ENCODE results near the gene DGKZ.

The DGKZ gene

GRCh38 chr11:46391578-46392420 is 44.5 kb downstream of the DGKZ start, which contains the start of gene CHRM4:
Gene CHRM4, minus strand, starts transcription at chr11:46391776. Its CDS starts 5,219 bp downstream, at chr11:46386557.
- Histone ChIP-seq H3K9me3 (ENCODE audit: insufficient read depth, low read length) (no peaks in the 10 kb centered on the region), H3K4me1 (ENCODE audit: low read length) (peaks cover 7% of the 10 kb centered on the region), H4K20me1 (ENCODE audit: insufficient read depth, low read length) (no peaks in the 10 kb centered on the region), H3K4me3 (ENCODE audit: low read length) (no peak within 1 kb of the TSS), H3K9ac (ENCODE audit: low read length) (no peak within 1 kb of the TSS), H3K27me3 (ENCODE audit: low read depth, low read length) (peaks cover 14% of the 10 kb centered on the region), H3K27ac (ENCODE audit: low read length) (no peak within 1 kb of the TSS), H3K36me3 (replicated peaks; ENCODE audit: low read depth, low read length) (no peaks in the 10 kb centered on the region), H2AFZ (ENCODE audit: low read depth, low read length) (no peak within 1 kb of the TSS), H3K79me2 (ENCODE audit: low read length) (no peaks in the 10 kb centered on the region), H3K4me2 (ENCODE audit: low read length) (no peak within 1 kb of the TSS)
- TF ChIP-seq CTCF (IDR thresholded peaks at IDR 0.05; ENCODE audit: low read depth, low read length) (no peak), EZH2phosphoT487 (IDR thresholded peaks at IDR 0.05; ENCODE audit: low read depth) (no peak)

GRCh38 chr11:46392421-46393230 is 45.4 kb downstream of the DGKZ start:
- Histone ChIP-seq H3K27me3 (ENCODE audit: low read depth, low read length) (peaks cover 14% of the 10 kb centered on the region), H3K9me3 (ENCODE audit: insufficient read depth, low read length) (no peaks in the 10 kb centered on the region), H2AFZ (ENCODE audit: low read depth, low read length) (no peak overlapping the region), H4K20me1 (ENCODE audit: insufficient read depth, low read length) (no peaks in the 10 kb centered on the region), H3K4me3 (ENCODE audit: low read length) (no peak overlapping the region), H3K79me2 (ENCODE audit: low read length) (no peaks in the 10 kb centered on the region), H3K27ac (ENCODE audit: low read length) (no peak overlapping the region), H3K4me1 (ENCODE audit: low read length) (peaks cover 7% of the 10 kb centered on the region), H3K9ac (ENCODE audit: low read length) (no peak overlapping the region), H3K36me3 (replicated peaks; ENCODE audit: low read depth, low read length) (no peaks in the 10 kb centered on the region), H3K4me2 (ENCODE audit: low read length) (no peak overlapping the region)
- TF ChIP-seq CTCF (IDR thresholded peaks at IDR 0.05; ENCODE audit: low read depth, low read length) (no peak), EZH2phosphoT487 (IDR thresholded peaks at IDR 0.05; ENCODE audit: low read depth) (no peak)

- Histone ChIP-seq H3K27ac (ENCODE audit: low read length) (peak overlapping the region; percentile 14; the same call in 1 of the 2 replicates), H3K4me1 (ENCODE audit: low read length) (peaks cover 7% of the 10 kb centered on the region), H3K4me3 (ENCODE audit: low read length) (no peak overlapping the region), H3K27me3 (ENCODE audit: low read depth, low read length) (peaks cover 10% of the 10 kb centered on the region), H2AFZ (ENCODE audit: low read depth, low read length) (no peak overlapping the region), H3K36me3 (replicated peaks; ENCODE audit: low read depth, low read length) (no peaks in the 10 kb centered on the region), H3K9me3 (ENCODE audit: insufficient read depth, low read length) (no peaks in the 10 kb centered on the region), H4K20me1 (ENCODE audit: insufficient read depth, low read length) (no peaks in the 10 kb centered on the region), H3K4me2 (ENCODE audit: low read length) (no peak overlapping the region), H3K9ac (ENCODE audit: low read length) (no peak overlapping the region), H3K79me2 (ENCODE audit: low read length) (no peaks in the 10 kb centered on the region)
- no peak for TF ChIP-seq CTCF (IDR thresholded peaks at IDR 0.05; ENCODE audit: low read depth, low read length)
- no peak for TF ChIP-seq EZH2phosphoT487 (IDR thresholded peaks at IDR 0.05; ENCODE audit: low read depth)
Observed at GRCh38 chr11:46393231-46393616, 46.0 kb downstream of the DGKZ start.

GRCh38 chr11:46393759-46394158 is 46.5 kb downstream of the DGKZ start:
- Histone ChIP-seq H3K36me3 (replicated peaks; ENCODE audit: low read depth, low read length) (no peaks in the 10 kb centered on the region), H3K27ac (ENCODE audit: low read length) (no peak overlapping the region), H3K9ac (ENCODE audit: low read length) (no peak overlapping the region), H3K4me1 (ENCODE audit: low read length) (peaks cover 7% of the 10 kb centered on the region), H3K79me2 (ENCODE audit: low read length) (no peaks in the 10 kb centered on the region), H3K4me2 (ENCODE audit: low read length) (no peak overlapping the region), H3K9me3 (ENCODE audit: insufficient read depth, low read length) (no peaks in the 10 kb centered on the region), H4K20me1 (ENCODE audit: insufficient read depth, low read length) (no peaks in the 10 kb centered on the region), H2AFZ (ENCODE audit: low read depth, low read length) (no peak overlapping the region), H3K27me3 (ENCODE audit: low read depth, low read length) (peaks cover 5% of the 10 kb centered on the region), H3K4me3 (ENCODE audit: low read length) (no peak overlapping the region)
- no peak for TF ChIP-seq EZH2phosphoT487 (IDR thresholded peaks at IDR 0.05; ENCODE audit: low read depth)
- no peak for TF ChIP-seq CTCF (IDR thresholded peaks at IDR 0.05; ENCODE audit: low read depth, low read length)

All from OCI-LY3 (cell line).